MM.1S (cell line): ENCODE data around the gene ZNF136.

ENCODE experiments used
- DNase-seq: peaks from one replicate; pipeline ENCODE4 v3.0.0-alpha.2; 2015
- H2AFZ ChIP-seq: fragments of 300-600 bp; sonication (generic); 2 replicates; pipeline ENCODE4 v1.6.0; 2016; ENCODE audit warnings: antibody characterized with exemption, low read length
- H3F3A ChIP-seq: fragments of 300-600 bp; sonication (generic); 2 replicates; pipeline ENCODE4 v1.6.1; 2016; ENCODE audit warnings: mild to moderate bottlenecking, antibody characterized with exemption, low read length, moderate library complexity, mixed read lengths; ENCODE audit not compliant: insufficient read depth
- H3K27ac ChIP-seq: fragments of 300-600 bp; sonication (generic); 2 replicates; pipeline ENCODE4 v1.5.1; 2016; ENCODE audit warnings: mild to moderate bottlenecking, low read length
- H3K27me3 ChIP-seq: fragments of 300-600 bp; sonication (generic); replicated peaks from 2 replicates; pipeline ENCODE4 v1.6.0; 2016; ENCODE audit warnings: low read length; ENCODE audit not compliant: insufficient read depth
- H3K36me3 ChIP-seq: fragments of 300-600 bp; sonication (generic); replicated peaks from 2 replicates; pipeline ENCODE4 v1.6.1; 2016; ENCODE audit warnings: mild to moderate bottlenecking, low read length, mixed read lengths; ENCODE audit not compliant: insufficient read depth
- H3K4me1 ChIP-seq: fragments of 300-600 bp; sonication (generic); 2 replicates; pipeline ENCODE4 v1.6.1; 2016; ENCODE audit warnings: low read length, mixed read lengths
- H3K4me2 ChIP-seq: fragments of 300-600 bp; sonication (generic); 2 replicates; pipeline ENCODE4 v1.6.0; 2016; ENCODE audit warnings: low read depth, low read length
- H3K4me3 ChIP-seq: fragments of 300-600 bp; sonication (generic); 2 replicates; pipeline ENCODE4 v1.5.1; 2016; ENCODE audit warnings: low read length, mixed read lengths
- H3K79me2 ChIP-seq: fragments of 300-600 bp; sonication (generic); 2 replicates; pipeline ENCODE4 v1.6.1; 2016; ENCODE audit warnings: mixed run types, low read length, mixed read lengths
- H3K9ac ChIP-seq: fragments of 300-600 bp; sonication (generic); 2 replicates; pipeline ENCODE4 v1.6.1; 2016; ENCODE audit warnings: low read length, mixed read lengths
- H3K9me2 ChIP-seq: fragments of 300-600 bp; sonication (generic); replicated peaks from 2 replicates; pipeline ENCODE4 v1.6.1; 2016; ENCODE audit warnings: mild to moderate bottlenecking, low read length, mixed read lengths; ENCODE audit not compliant: insufficient read depth
- H3K9me3 ChIP-seq: fragments of 300-600 bp; sonication (generic); replicated peaks from 2 replicates; pipeline ENCODE4 v1.6.1; 2016; ENCODE audit warnings: mild to moderate bottlenecking, low read length, mixed read lengths; ENCODE audit not compliant: insufficient read depth
- H4K20me1 ChIP-seq: fragments of 300-600 bp; sonication (generic); 2 replicates; pipeline ENCODE4 v1.6.1; 2016; ENCODE audit warnings: mild to moderate bottlenecking, low read length, moderate library complexity, mixed read lengths; ENCODE audit not compliant: insufficient read depth
- EZH2 ChIP-seq: fragments of 300-600 bp; sonication (generic); optimal IDR thresholded peaks from 2 replicates; pipeline ENCODE3; 2017; ENCODE audit warnings: low read depth, mild to moderate bottlenecking, antibody characterized with exemption, low read length, mixed read lengths
- EZH2phosphoT487 ChIP-seq: fragments of 300-600 bp; sonication (generic); IDR thresholded peaks from 2 replicates; pipeline ENCODE4 v1.6.1; 2018; ENCODE audit warnings: antibody characterized with exemption, low read length
- TF ChIP-seq, protein P1 (sequence below): fragments of 300-600 bp; sonication (generic); IDR thresholded peaks from 2 replicates; pipeline ENCODE4 v1.5.1; 2016; ENCODE audit warnings: antibody characterized with exemption, low read length, mixed read lengths

The ZNF136 gene

DNA sequence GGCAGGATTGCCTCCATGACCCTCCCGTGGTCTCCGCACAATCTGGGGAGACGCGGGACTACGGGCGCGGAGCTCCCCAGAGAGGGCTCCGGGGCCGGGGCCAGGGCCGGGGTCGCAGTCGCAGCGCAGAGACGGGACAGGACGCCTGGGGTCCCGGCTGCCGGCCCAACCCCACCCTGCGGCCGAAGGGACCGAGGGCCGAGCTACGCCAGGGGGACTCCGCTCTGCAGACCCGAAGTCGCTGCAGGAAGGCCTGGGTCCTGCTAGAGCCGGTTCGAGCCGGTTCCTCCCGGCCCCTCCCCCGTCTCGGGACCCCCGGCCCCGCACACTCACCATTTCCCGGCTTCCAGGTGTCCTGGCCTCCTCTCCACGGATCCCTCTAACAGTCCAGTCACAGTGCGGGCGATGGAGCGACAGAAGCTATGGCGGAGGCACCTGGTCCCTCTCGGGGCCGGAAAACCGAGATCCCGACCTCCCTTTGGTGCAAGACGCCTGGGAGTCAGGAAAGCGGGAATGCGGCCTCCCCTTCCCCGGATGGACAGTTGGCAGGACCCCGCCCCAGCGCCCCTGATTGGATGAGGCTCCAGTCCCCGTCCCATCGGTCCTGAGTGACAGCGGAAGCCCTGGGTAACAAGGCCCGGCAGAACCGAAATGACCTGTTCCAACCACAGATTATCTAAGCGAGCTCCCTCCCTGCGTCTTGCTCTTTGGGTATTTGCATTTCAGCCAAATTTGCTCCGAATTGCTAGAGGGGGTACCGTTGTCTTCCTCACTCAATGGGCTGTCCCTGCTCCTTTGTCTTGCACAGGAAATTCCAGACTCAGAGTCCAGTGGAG lies 6.5 kb upstream of the ZNF136 start, which contains the start of gene ZNF625:
Gene ZNF625, minus strand, starts transcription at position 512 of the 836 bp plus-strand sequence. Its CDS starts 176 bp downstream, at position 336.
- no peak for TF ChIP-seq EZH2phosphoT487
- TF ChIP-seq, protein P1, sequence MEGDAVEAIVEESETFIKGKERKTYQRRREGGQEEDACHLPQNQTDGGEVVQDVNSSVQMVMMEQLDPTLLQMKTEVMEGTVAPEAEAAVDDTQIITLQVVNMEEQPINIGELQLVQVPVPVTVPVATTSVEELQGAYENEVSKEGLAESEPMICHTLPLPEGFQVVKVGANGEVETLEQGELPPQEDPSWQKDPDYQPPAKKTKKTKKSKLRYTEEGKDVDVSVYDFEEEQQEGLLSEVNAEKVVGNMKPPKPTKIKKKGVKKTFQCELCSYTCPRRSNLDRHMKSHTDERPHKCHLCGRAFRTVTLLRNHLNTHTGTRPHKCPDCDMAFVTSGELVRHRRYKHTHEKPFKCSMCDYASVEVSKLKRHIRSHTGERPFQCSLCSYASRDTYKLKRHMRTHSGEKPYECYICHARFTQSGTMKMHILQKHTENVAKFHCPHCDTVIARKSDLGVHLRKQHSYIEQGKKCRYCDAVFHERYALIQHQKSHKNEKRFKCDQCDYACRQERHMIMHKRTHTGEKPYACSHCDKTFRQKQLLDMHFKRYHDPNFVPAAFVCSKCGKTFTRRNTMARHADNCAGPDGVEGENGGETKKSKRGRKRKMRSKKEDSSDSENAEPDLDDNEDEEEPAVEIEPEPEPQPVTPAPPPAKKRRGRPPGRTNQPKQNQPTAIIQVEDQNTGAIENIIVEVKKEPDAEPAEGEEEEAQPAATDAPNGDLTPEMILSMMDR, result no peak
- no peak for TF ChIP-seq EZH2
- no peaks in the 10 kb centered on the region for H3F3A ChIP-seq
- no peaks in the 10 kb centered on the region for H3K4me1 ChIP-seq
- H3K9me2 ChIP-seq, result no peaks in the 10 kb centered on the region
- no peaks in the 10 kb centered on the region for H4K20me1 ChIP-seq
- H3K27ac ChIP-seq, result no peak within 1 kb of the TSS
- H2AFZ ChIP-seq, result peak within 1 kb of the TSS; percentile 36
- H3K9ac ChIP-seq, result peak within 1 kb of the TSS; percentile 40; the same call in 1 of the 2 replicates
- H3K9me3 ChIP-seq, result no peaks in the 10 kb centered on the region
- no peaks in the 10 kb centered on the region for H3K36me3 ChIP-seq
- H3K79me2 ChIP-seq, result no peaks in the 10 kb centered on the region
- peak within 1 kb of the TSS; percentile 61 for H3K4me3 ChIP-seq
- peak within 1 kb of the TSS; percentile 32; the same call in 1 of the 2 replicates for H3K4me2 ChIP-seq
- peak; percentile 47 for DNase-seq
- H3K27me3 ChIP-seq, result no peaks in the 10 kb centered on the region; the same call in 1 of the 2 replicates

DNA sequence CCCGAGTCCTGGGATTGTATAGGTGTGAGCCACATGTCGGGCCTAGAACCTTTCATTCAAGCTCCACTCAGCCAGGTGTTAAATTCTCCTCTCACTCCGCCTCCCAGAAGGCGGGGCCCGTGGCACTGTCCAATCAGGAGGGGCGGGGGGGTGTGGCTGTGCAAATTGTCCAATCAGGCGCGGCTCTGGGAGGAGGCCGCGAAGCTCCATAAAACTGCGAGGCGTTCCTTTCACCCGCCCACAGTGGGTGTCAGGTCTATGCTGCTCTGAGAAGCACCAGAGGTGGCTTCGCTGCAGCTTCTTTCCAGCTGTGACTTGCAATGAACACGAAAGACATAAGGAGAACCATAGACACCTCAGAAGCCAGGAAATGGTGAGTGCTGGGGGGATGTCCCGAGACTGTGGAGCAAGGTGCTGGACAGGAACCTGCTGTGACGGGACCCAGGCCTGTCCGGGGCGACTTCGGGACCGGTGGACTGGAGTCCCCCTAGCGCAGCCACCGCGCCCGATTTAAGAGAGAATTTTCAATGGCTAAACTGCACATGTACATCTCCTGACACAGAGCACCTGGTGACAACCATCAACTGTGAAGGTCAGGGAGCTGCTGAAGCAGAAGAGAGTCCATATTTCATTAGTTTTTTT lies 3.0 kb upstream of the ZNF136 start:
- TF ChIP-seq, protein P1, result no peak
- TF ChIP-seq EZH2phosphoT487 (no peak), EZH2 (no peak)
- no peaks in the 10 kb centered on the region for H3F3A ChIP-seq
- no peak for DNase-seq
- no peak overlapping the region for H3K9ac ChIP-seq
- no peaks in the 10 kb centered on the region for H3K4me1 ChIP-seq
- H3K4me3 ChIP-seq, result no peak overlapping the region
- H3K27ac ChIP-seq, result no peak overlapping the region
- no peaks in the 10 kb centered on the region; the same call in 1 of the 2 replicates for H3K27me3 ChIP-seq
- no peaks in the 10 kb centered on the region for H3K36me3 ChIP-seq
- H3K4me2 ChIP-seq, result no peak overlapping the region
- no peaks in the 10 kb centered on the region for H4K20me1 ChIP-seq
- H3K9me3 ChIP-seq, result no peaks in the 10 kb centered on the region
- no peak overlapping the region for H2AFZ ChIP-seq
- H3K9me2 ChIP-seq, result no peaks in the 10 kb centered on the region
- H3K79me2 ChIP-seq, result peaks cover 21% of the 10 kb centered on the region

DNA sequence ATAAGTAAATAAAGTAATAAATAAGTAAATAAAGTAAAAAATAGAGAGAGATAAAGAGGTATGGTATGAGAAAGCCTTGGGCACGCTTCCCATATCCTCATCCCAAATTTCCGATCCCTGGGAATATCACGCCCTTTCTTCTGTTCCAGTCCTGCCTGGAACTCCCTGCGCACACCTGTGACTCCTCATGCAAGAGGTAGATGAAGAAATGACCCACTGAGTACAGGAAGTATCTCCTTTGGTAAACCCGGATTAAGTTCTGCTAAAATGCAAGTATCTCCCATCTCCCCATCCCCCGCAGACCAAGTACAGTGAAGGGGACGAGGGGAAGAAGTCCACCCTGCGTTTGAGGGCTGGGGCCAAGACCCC lies 399 bp upstream of the ZNF136 start:
- Histone ChIP-seq H2AFZ (peak overlapping the region; percentile 100), H4K20me1 (no peaks in the 10 kb centered on the region), H3K4me1 (no peaks in the 10 kb centered on the region), H3K9me3 (no peaks in the 10 kb centered on the region), H3K4me3 (peak overlapping the region; percentile 89), H3K27ac (no peak overlapping the region), H3K4me2 (peak overlapping the region; percentile 92), H3F3A (no peaks in the 10 kb centered on the region), H3K27me3 (no peaks in the 10 kb centered on the region), H3K79me2 (peaks cover 47% of the 10 kb centered on the region), H3K36me3 (no peaks in the 10 kb centered on the region), H3K9me2 (no peaks in the 10 kb centered on the region), H3K9ac (peak overlapping the region; percentile 91; the same call in 1 of the 2 replicates)
- TF ChIP-seq EZH2, result no peak
- TF ChIP-seq, protein P1, result no peak
- no peak for DNase-seq
